Measurements from ENCODE around the gene ST3GAL6.

Gene ST3GAL6

GRCh38 chr3:98727638-98728037 lies 35.5 kb upstream of the ST3GAL6 start:
- no peaks in the 10 kb centered on the region for H3K4me1 ChIP-seq (ENCODE audit: control insufficient read depth in 2 of 2, insufficient read depth in 1 of 2, low read depth in 1 of 2, low read length in 2 of 2)
- H3K4me3 ChIP-seq (ENCODE audit: low read length in 2 of 2): no peak overlapping the region
- H3K9me3 ChIP-seq (replicated peaks in 1 of 2; ENCODE audit: control insufficient read depth in 2 of 2, insufficient read depth in 1 of 2, low read depth in 1 of 2, low read length in 2 of 2): no peaks in the 10 kb centered on the region
- no peak overlapping the region for H2BK15ac ChIP-seq (ENCODE audit: low read length)
- H3K4ac ChIP-seq (ENCODE audit: low read length): no peak overlapping the region
- no peak overlapping the region for H3K4me2 ChIP-seq (ENCODE audit: insufficient read depth, low read length, poor library complexity, severe bottlenecking)
- no peak overlapping the region for H2BK5ac ChIP-seq (ENCODE audit: low read length)
- no peak overlapping the region for H3K9ac ChIP-seq (ENCODE audit: low read depth, low read length, poor library complexity)
- no peak overlapping the region for H4K8ac ChIP-seq (ENCODE audit: low read depth, low read length)
- no peak overlapping the region for H3K23ac ChIP-seq (ENCODE audit: low read depth, low read length, poor library complexity)
- H2AFZ ChIP-seq (ENCODE audit: low read length): no peak overlapping the region
- WGBS, 2 donors (ENCODE audit: extremely low coverage in 2 of 2, insufficient read length in 2 of 2, insufficient replicate concordance in 1 of 2): no CpG with 5 or more reads among the region's 3 CpGs
- H2BK120ac ChIP-seq (ENCODE audit: low read depth, low read length): no peak overlapping the region
- no peaks in the 10 kb centered on the region for H3K79me1 ChIP-seq (ENCODE audit: low read depth, low read length)
- no peak overlapping the region for H3K18ac ChIP-seq (ENCODE audit: low read length)
- no peaks in the 10 kb centered on the region for H3K27me3 ChIP-seq (ENCODE audit: control insufficient read depth in 3 of 3, insufficient read depth in 3 of 3, low read depth in 1 of 3, low read length in 3 of 3)
- H2BK12ac ChIP-seq (ENCODE audit: low read length): no peak overlapping the region
- H3K36me3 ChIP-seq (replicated peaks in 1 of 2; ENCODE audit: control insufficient read depth in 2 of 2, insufficient read depth in 2 of 2, low read length in 2 of 2): no peaks in the 10 kb centered on the region
- no peak overlapping the region for H4K91ac ChIP-seq (ENCODE audit: low read depth, low read length, poor library complexity)
- H2AK5ac ChIP-seq (ENCODE audit: low read depth, low read length): no peak overlapping the region
- DNase-seq (ENCODE audit: low spot score): no peak
- H3K14ac ChIP-seq (ENCODE audit: low read length): no peak overlapping the region
- H3K27ac ChIP-seq (replicated peaks; ENCODE audit: low read length): no peak overlapping the region

GRCh38 chr3:98728672-98729071 lies 34.5 kb upstream of the ST3GAL6 start:
- Histone ChIP-seq H3K27me3 (ENCODE audit: control insufficient read depth in 3 of 3, insufficient read depth in 3 of 3, low read depth in 1 of 3, low read length in 3 of 3) (no peaks in the 10 kb centered on the region), H2BK15ac (ENCODE audit: low read length) (no peak overlapping the region), H3K4me2 (ENCODE audit: insufficient read depth, low read length, poor library complexity, severe bottlenecking) (no peak overlapping the region), H3K79me1 (ENCODE audit: low read depth, low read length) (no peaks in the 10 kb centered on the region), H2BK5ac (ENCODE audit: low read length) (no peak overlapping the region), H4K8ac (ENCODE audit: low read depth, low read length) (no peak overlapping the region), H3K14ac (ENCODE audit: low read length) (no peak overlapping the region), H3K27ac (replicated peaks; ENCODE audit: low read length) (no peak overlapping the region), H3K4me3 (ENCODE audit: low read length in 2 of 2) (no peak overlapping the region), H2BK120ac (ENCODE audit: low read depth, low read length) (no peak overlapping the region), H3K4me1 (ENCODE audit: control insufficient read depth in 2 of 2, insufficient read depth in 1 of 2, low read depth in 1 of 2, low read length in 2 of 2) (peaks cover 0 to under 1% of the 10 kb centered on the region in 2 donors), H2AFZ (ENCODE audit: low read length) (no peak overlapping the region), H3K9me3 (replicated peaks in 1 of 2; ENCODE audit: control insufficient read depth in 2 of 2, insufficient read depth in 1 of 2, low read depth in 1 of 2, low read length in 2 of 2) (no peaks in the 10 kb centered on the region), H3K23ac (ENCODE audit: low read depth, low read length, poor library complexity) (no peak overlapping the region), H2AK5ac (ENCODE audit: low read depth, low read length) (no peak overlapping the region), H3K18ac (ENCODE audit: low read length) (no peak overlapping the region), H3K4ac (ENCODE audit: low read length) (no peak overlapping the region), H3K36me3 (replicated peaks in 1 of 2; ENCODE audit: control insufficient read depth in 2 of 2, insufficient read depth in 2 of 2, low read length in 2 of 2) (no peaks in the 10 kb centered on the region), H2BK12ac (ENCODE audit: low read length) (no peak overlapping the region), H3K9ac (ENCODE audit: low read depth, low read length, poor library complexity) (no peak overlapping the region), H4K91ac (ENCODE audit: low read depth, low read length, poor library complexity) (no peak overlapping the region)
- no peak for DNase-seq (ENCODE audit: low spot score)
- WGBS, 2 donors (ENCODE audit: extremely low coverage in 2 of 2, insufficient read length in 2 of 2, insufficient replicate concordance in 1 of 2): no CpG with 5 or more reads among the region's 2 CpGs

GRCh38 chr3:98730338-98730737 lies 32.8 kb upstream of the ST3GAL6 start:
- Histone ChIP-seq H3K27ac (replicated peaks; ENCODE audit: low read length) (no peak overlapping the region), H3K14ac (ENCODE audit: low read length) (no peak overlapping the region), H3K18ac (ENCODE audit: low read length) (no peak overlapping the region), H3K36me3 (replicated peaks in 1 of 2; ENCODE audit: control insufficient read depth in 2 of 2, insufficient read depth in 2 of 2, low read length in 2 of 2) (no peaks in the 10 kb centered on the region), H2BK15ac (ENCODE audit: low read length) (no peak overlapping the region), H3K79me1 (ENCODE audit: low read depth, low read length) (no peaks in the 10 kb centered on the region), H3K4me2 (ENCODE audit: insufficient read depth, low read length, poor library complexity, severe bottlenecking) (no peak overlapping the region), H2AFZ (ENCODE audit: low read length) (no peak overlapping the region), H3K23ac (ENCODE audit: low read depth, low read length, poor library complexity) (no peak overlapping the region), H2BK5ac (ENCODE audit: low read length) (no peak overlapping the region), H4K91ac (ENCODE audit: low read depth, low read length, poor library complexity) (no peak overlapping the region), H3K9me3 (replicated peaks in 1 of 2; ENCODE audit: control insufficient read depth in 2 of 2, insufficient read depth in 1 of 2, low read depth in 1 of 2, low read length in 2 of 2) (no peaks in the 10 kb centered on the region), H2BK12ac (ENCODE audit: low read length) (no peak overlapping the region), H2AK5ac (ENCODE audit: low read depth, low read length) (no peak overlapping the region), H3K4ac (ENCODE audit: low read length) (no peak overlapping the region), H4K8ac (ENCODE audit: low read depth, low read length) (no peak overlapping the region), H3K4me3 (ENCODE audit: low read length in 2 of 2) (no peak overlapping the region), H3K4me1 (ENCODE audit: control insufficient read depth in 2 of 2, insufficient read depth in 1 of 2, low read depth in 1 of 2, low read length in 2 of 2) (peaks cover 2 to 4% of the 10 kb centered on the region in 2 donors), H2BK120ac (ENCODE audit: low read depth, low read length) (no peak overlapping the region), H3K27me3 (ENCODE audit: control insufficient read depth in 3 of 3, insufficient read depth in 3 of 3, low read depth in 1 of 3, low read length in 3 of 3) (peaks cover 0 to 2% (median 0%) of the 10 kb centered on the region in 3 experiments), H3K9ac (ENCODE audit: low read depth, low read length, poor library complexity) (no peak overlapping the region)
- DNase-seq (ENCODE audit: low spot score): no peak
- WGBS, 2 donors (ENCODE audit: extremely low coverage in 2 of 2, insufficient read length in 2 of 2, insufficient replicate concordance in 1 of 2): no CpG with 5 or more reads among the region's 1 CpG

GRCh38 chr3:98730886-98731537 lies 32.1 kb upstream of the ST3GAL6 start:
- H3K4me2 ChIP-seq (ENCODE audit: insufficient read depth, low read length, poor library complexity, severe bottlenecking): no peak overlapping the region
- no peak overlapping the region for H2BK120ac ChIP-seq (ENCODE audit: low read depth, low read length)
- no peak overlapping the region for H3K4me3 ChIP-seq (ENCODE audit: low read length in 2 of 2)
- H3K27me3 ChIP-seq (ENCODE audit: control insufficient read depth in 3 of 3, insufficient read depth in 3 of 3, low read depth in 1 of 3, low read length in 3 of 3): peaks cover 0 to 2% (median 0%) of the 10 kb centered on the region in 3 experiments
- no peak overlapping the region for H3K4ac ChIP-seq (ENCODE audit: low read length)
- WGBS, 2 donors (ENCODE audit: extremely low coverage in 2 of 2, insufficient read length in 2 of 2, insufficient replicate concordance in 1 of 2): no CpG with 5 or more reads among the region's 19 CpGs
- no peak overlapping the region for H3K27ac ChIP-seq (replicated peaks; ENCODE audit: low read length)
- no peak overlapping the region for H4K8ac ChIP-seq (ENCODE audit: low read depth, low read length)
- no peaks in the 10 kb centered on the region for H3K36me3 ChIP-seq (replicated peaks in 1 of 2; ENCODE audit: control insufficient read depth in 2 of 2, insufficient read depth in 2 of 2, low read length in 2 of 2)
- no peak overlapping the region for H3K14ac ChIP-seq (ENCODE audit: low read length)
- no peaks in the 10 kb centered on the region for H3K79me1 ChIP-seq (ENCODE audit: low read depth, low read length)
- DNase-seq (ENCODE audit: low spot score): no peak
- no peak overlapping the region for H2BK15ac ChIP-seq (ENCODE audit: low read length)
- no peak overlapping the region for H2BK12ac ChIP-seq (ENCODE audit: low read length)
- H2AFZ ChIP-seq (ENCODE audit: low read length): no peak overlapping the region
- H3K4me1 ChIP-seq (ENCODE audit: control insufficient read depth in 2 of 2, insufficient read depth in 1 of 2, low read depth in 1 of 2, low read length in 2 of 2): peaks cover 2 to 4% of the 10 kb centered on the region in 2 donors
- no peak overlapping the region for H2BK5ac ChIP-seq (ENCODE audit: low read length)
- no peak overlapping the region for H3K18ac ChIP-seq (ENCODE audit: low read length)
- no peak overlapping the region for H2AK5ac ChIP-seq (ENCODE audit: low read depth, low read length)
- H3K23ac ChIP-seq (ENCODE audit: low read depth, low read length, poor library complexity): no peak overlapping the region
- H3K9me3 ChIP-seq (replicated peaks in 1 of 2; ENCODE audit: control insufficient read depth in 2 of 2, insufficient read depth in 1 of 2, low read depth in 1 of 2, low read length in 2 of 2): no peaks in the 10 kb centered on the region
- no peak overlapping the region for H4K91ac ChIP-seq (ENCODE audit: low read depth, low read length, poor library complexity)
- H3K9ac ChIP-seq (ENCODE audit: low read depth, low read length, poor library complexity): no peak overlapping the region

Measured in neuronal stem cell (in vitro differentiated cells).